Measurements from ENCODE around the gene HOXA2. TPM values are rescaled to one million over a fixed set of nuclear protein-coding genes. Genes with fewer than 3 reads are reported as not detected.

HOXA2 gene
- total RNA-seq, 2 experiments from 2014 or later = not detected

DNA sequence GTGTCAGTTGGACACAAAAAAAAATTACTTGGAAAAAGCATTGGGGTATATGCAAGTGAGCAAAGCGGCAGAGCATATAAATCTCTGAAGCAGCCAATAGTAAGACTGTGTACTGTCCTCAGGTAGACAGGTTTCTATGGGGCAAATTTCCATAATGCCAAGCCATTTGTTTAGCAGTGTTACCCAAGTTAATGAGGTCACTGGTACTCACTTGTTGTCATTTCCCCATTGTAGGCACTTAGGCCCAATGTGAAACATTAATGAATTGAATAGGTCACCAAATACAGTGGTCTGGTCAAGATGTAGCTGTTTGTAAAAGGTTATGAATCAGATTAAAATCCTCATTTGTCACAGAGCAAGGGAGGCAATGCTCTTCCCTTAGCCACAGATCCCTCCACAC is 34.2 kb downstream of the HOXA2 start:
- DNase-seq = no peak
- Mint-ChIP-seq H3K9me3 (no peaks in the 10 kb centered on the region), H3K27me3 (peaks cover 9% of the 10 kb centered on the region), H3K4me3 (no peak overlapping the region), H3K36me3 (no peaks in the 10 kb centered on the region), H3K4me1 (no peaks in the 10 kb centered on the region), H3K27ac (no peak overlapping the region)

GRCh38 chr7:27066148-27066547 is 36.3 kb downstream of the HOXA2 start:
- peaks cover 9% of the 10 kb centered on the region for H3K27me3 Mint-ChIP-seq
- H3K4me1 Mint-ChIP-seq = no peaks in the 10 kb centered on the region
- no peak for DNase-seq
- H3K27ac Mint-ChIP-seq = no peak overlapping the region
- no peak overlapping the region for H3K4me3 Mint-ChIP-seq
- H3K9me3 Mint-ChIP-seq = no peaks in the 10 kb centered on the region
- H3K36me3 Mint-ChIP-seq = no peaks in the 10 kb centered on the region

DNA sequence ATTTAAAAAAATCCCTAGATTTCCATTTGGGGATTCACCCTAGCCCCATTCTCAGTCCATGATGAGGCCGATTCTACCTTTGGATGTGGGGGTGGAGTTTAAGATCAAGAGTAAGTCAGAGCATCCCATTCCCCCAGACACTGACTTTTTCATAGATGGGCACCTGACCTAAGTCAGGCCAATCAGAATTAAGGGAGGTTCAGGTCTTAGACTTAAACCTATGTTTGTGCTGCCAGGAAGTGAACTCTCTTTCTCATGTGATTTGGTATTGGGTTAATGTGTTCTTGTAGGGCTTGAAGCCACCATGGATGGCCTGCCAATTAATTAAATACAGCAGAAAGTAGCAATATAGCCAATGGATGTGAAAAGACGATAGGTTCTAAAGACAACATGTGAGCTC is 36.8 kb downstream of the HOXA2 start:
- H3K9me3 Mint-ChIP-seq = no peaks in the 10 kb centered on the region
- H3K4me3 Mint-ChIP-seq = no peak overlapping the region
- no peak for DNase-seq
- H3K4me1 Mint-ChIP-seq = no peaks in the 10 kb centered on the region
- H3K27me3 Mint-ChIP-seq = peaks cover 11% of the 10 kb centered on the region
- no peaks in the 10 kb centered on the region for H3K36me3 Mint-ChIP-seq
- H3K27ac Mint-ChIP-seq = no peak overlapping the region

GRCh38 chr7:27064661-27065060 is 37.8 kb downstream of the HOXA2 start:
- Mint-ChIP-seq H3K4me3 (no peak overlapping the region), H3K9me3 (no peaks in the 10 kb centered on the region), H3K27me3 (peaks cover 19% of the 10 kb centered on the region), H3K4me1 (no peaks in the 10 kb centered on the region), H3K27ac (no peak overlapping the region), H3K36me3 (no peaks in the 10 kb centered on the region)
- DNase-seq = no peak

GRCh38 chr7:27064159-27064558 is 38.3 kb downstream of the HOXA2 start:
- Mint-ChIP-seq H3K36me3 (no peaks in the 10 kb centered on the region), H3K27me3 (peaks cover 20% of the 10 kb centered on the region), H3K27ac (no peak overlapping the region), H3K4me3 (no peak overlapping the region), H3K4me1 (no peaks in the 10 kb centered on the region), H3K9me3 (no peaks in the 10 kb centered on the region)
- DNase-seq = no peak

GRCh38 chr7:27062946-27063345 is 39.5 kb downstream of the HOXA2 start:
- Mint-ChIP-seq H3K4me3 (no peak overlapping the region), H3K27ac (no peak overlapping the region)

DNA sequence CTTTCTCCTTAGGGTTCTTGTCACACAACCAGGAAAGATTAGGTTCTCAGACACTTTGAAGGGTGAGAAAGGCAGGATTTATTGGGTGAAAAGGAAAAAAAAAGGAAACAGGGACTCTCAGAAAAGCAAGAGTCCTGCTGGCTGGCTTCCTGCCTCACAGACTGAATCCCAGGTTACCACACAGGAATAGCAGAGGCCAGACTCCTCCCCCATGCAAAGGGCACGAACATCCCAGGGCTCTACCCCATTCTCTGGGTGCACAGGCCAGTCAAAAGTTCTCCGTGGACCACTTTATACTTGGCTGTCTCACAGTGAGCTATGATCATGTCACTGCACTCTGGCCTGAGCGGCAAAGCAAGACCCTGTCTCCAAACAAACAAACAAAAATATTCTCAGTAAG is 49.3 kb downstream of the HOXA2 start:
- Mint-ChIP-seq H3K4me1 (no peaks in the 10 kb centered on the region), H3K36me3 (no peaks in the 10 kb centered on the region), H3K27me3 (peaks cover 3% of the 10 kb centered on the region), H3K9me3 (no peaks in the 10 kb centered on the region), H3K27ac (no peak overlapping the region), H3K4me3 (no peak overlapping the region)
- no peak for DNase-seq

More at GRCh38 chr7:27062946-27063345, 39.5 kb downstream of the HOXA2 start:
- Mint-ChIP-seq H3K9me3 (no peaks in the 10 kb centered on the region), H3K36me3 (no peaks in the 10 kb centered on the region), H3K4me1 (no peaks in the 10 kb centered on the region), H3K27me3 (peaks cover 23% of the 10 kb centered on the region)
- DNase-seq = no peak

- no peaks in the 10 kb centered on the region for H3K36me3 Mint-ChIP-seq
- H3K27ac Mint-ChIP-seq = no peak overlapping the region
- DNase-seq = no peak
Measured at GRCh38 chr7:27051451-27051850, 51.0 kb downstream of the HOXA2 start.

More at GRCh38 chr7:27051451-27051850, 51.0 kb downstream of the HOXA2 start:
- Mint-ChIP-seq H3K4me3 (no peak overlapping the region), H3K9me3 (no peaks in the 10 kb centered on the region), H3K27me3 (no peaks in the 10 kb centered on the region), H3K4me1 (no peaks in the 10 kb centered on the region)

Other genes with a start within 250 kb of the HOXA2 start
- gene SKAP2, start 238.1 kb downstream of the HOXA2 start, total RNA-seq = 10 to 100 TPM in 1 of 2 experiments, 1 to 10 TPM in 1; 9.1 to 10.2 TPM
- gene HOXA1, start 6.7 kb downstream of the HOXA2 start, total RNA-seq = under 1 TPM; 0.24 to 0.35 TPM
- not detected for gene HOXA4, start 28.1 kb upstream of the HOXA2 start, total RNA-seq
- gene HOXA5, start 41.0 kb upstream of the HOXA2 start, total RNA-seq = not detected
- not detected for gene HOXA6, start 45.1 kb upstream of the HOXA2 start, total RNA-seq
- not detected for gene HOXA3, start 49.9 kb upstream of the HOXA2 start, total RNA-seq
- gene HOXA7, start 54.0 kb upstream of the HOXA2 start, total RNA-seq = not detected
- not detected for gene HOXA9, start 62.9 kb upstream of the HOXA2 start, total RNA-seq
- not detected for gene HOXA10, start 71.6 kb upstream of the HOXA2 start, total RNA-seq
- gene HOXA11, start 82.5 kb upstream of the HOXA2 start, total RNA-seq = under 1 TPM in 1 of 2 experiments, not detected in 1; 0.10 TPM
- gene HOXA13, start 97.4 kb upstream of the HOXA2 start, total RNA-seq = not detected
- not detected for gene EVX1, start 140.1 kb upstream of the HOXA2 start, total RNA-seq

All from activated naive CD8-positive, alpha-beta T cell treated with anti-CD3 and anti-CD28 coated beads for 36 hours (primary cell).